WERI-Rb-1 (cell line): ENCODE measurements around the gene RELL1.
"Not testable (repeated sequence)": the region's sequence is repeated elsewhere in the genome, so short reads cannot be mapped to it uniquely, and the experiment has no call there.

Source experiments
- DNase-seq: peaks from one replicate; pipeline ENCODE4 v3.0.0-alpha.2; 2020
- H3K27ac ChIP-seq: fragments of 250-450 bp; sonication (Bioruptor Pico); 2 replicates; pipeline ENCODE4 v1.5.1; 2020; ENCODE audit warnings: mild to moderate bottlenecking, moderate library complexity
- H3K27me3 ChIP-seq: fragments of 250-450 bp; sonication (Bioruptor Pico); 2 replicates; pipeline ENCODE4 v1.5.1; 2021; ENCODE audit warnings: mild to moderate bottlenecking, low read depth, moderate library complexity; ENCODE audit not compliant: insufficient read depth, severe bottlenecking
- H3K36me3 ChIP-seq: fragments of 250-450 bp; sonication (Bioruptor Pico); 2 replicates; pipeline ENCODE4 v1.5.1; 2020; ENCODE audit warnings: mild to moderate bottlenecking, moderate library complexity
- H3K4me3 ChIP-seq: 2 replicates; pipeline ENCODE4 v1.5.1; 2011; ENCODE audit warnings: low read depth, mild to moderate bottlenecking, control low read depth, low read length
- H3K9me3 ChIP-seq: fragments of 250-450 bp; sonication (Bioruptor Pico); 2 replicates; pipeline ENCODE4 v1.5.1; 2021; ENCODE audit warnings: mild to moderate bottlenecking, moderate library complexity; ENCODE audit not compliant: severe bottlenecking
- TF ChIP-seq, protein P1 (sequence below): IDR thresholded peaks from 2 replicates; pipeline ENCODE4 v1.5.1; 2011; ENCODE audit warnings: low read depth, mild to moderate bottlenecking, control low read depth, inconsistent platforms, low read length

The RELL1 gene

GRCh38 chr4:37671072-37671471, 15.1 kb downstream of the RELL1 start:
- H3K9me3 ChIP-seq: no peaks in the 10 kb centered on the region
- TF ChIP-seq, protein P1, sequence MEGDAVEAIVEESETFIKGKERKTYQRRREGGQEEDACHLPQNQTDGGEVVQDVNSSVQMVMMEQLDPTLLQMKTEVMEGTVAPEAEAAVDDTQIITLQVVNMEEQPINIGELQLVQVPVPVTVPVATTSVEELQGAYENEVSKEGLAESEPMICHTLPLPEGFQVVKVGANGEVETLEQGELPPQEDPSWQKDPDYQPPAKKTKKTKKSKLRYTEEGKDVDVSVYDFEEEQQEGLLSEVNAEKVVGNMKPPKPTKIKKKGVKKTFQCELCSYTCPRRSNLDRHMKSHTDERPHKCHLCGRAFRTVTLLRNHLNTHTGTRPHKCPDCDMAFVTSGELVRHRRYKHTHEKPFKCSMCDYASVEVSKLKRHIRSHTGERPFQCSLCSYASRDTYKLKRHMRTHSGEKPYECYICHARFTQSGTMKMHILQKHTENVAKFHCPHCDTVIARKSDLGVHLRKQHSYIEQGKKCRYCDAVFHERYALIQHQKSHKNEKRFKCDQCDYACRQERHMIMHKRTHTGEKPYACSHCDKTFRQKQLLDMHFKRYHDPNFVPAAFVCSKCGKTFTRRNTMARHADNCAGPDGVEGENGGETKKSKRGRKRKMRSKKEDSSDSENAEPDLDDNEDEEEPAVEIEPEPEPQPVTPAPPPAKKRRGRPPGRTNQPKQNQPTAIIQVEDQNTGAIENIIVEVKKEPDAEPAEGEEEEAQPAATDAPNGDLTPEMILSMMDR: no peak
- no peak overlapping the region for H3K4me3 ChIP-seq
- no peaks in the 10 kb centered on the region for H3K36me3 ChIP-seq
- no peak overlapping the region for H3K27ac ChIP-seq
- DNase-seq: no peak
- no peaks in the 10 kb centered on the region for H3K27me3 ChIP-seq

DNA sequence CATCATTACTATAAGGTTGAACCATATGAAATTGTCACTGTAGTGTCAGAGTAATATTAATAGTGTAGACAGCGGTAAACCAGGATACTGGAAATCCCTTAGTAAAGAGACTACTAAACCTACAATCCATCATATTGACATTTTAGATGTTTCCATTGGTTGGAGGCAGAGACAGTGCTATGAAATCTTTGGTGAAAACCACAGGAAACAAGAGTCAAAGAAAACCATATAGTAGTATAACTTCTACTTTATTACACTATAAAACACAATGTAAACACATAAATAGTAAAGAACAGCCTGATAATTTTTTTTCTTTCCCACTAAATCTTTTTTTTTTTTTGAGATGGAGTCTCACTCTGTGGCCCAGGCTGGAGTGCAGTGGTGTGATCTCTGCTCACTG, 15.9 kb downstream of the RELL1 start:
- Histone ChIP-seq H3K4me3 (no peak overlapping the region), H3K36me3 (no peaks in the 10 kb centered on the region), H3K27me3 (no peaks in the 10 kb centered on the region), H3K9me3 (no peaks in the 10 kb centered on the region), H3K27ac (no peak overlapping the region)
- TF ChIP-seq, protein P1: no peak
- no peak for DNase-seq

GRCh38 chr4:37669124-37669523, 17.1 kb downstream of the RELL1 start:
- not testable (repeated sequence) for H3K27me3 ChIP-seq, H3K4me3 ChIP-seq, DNase-seq, H3K27ac ChIP-seq, H3K36me3 ChIP-seq, H3K9me3 ChIP-seq

DNA sequence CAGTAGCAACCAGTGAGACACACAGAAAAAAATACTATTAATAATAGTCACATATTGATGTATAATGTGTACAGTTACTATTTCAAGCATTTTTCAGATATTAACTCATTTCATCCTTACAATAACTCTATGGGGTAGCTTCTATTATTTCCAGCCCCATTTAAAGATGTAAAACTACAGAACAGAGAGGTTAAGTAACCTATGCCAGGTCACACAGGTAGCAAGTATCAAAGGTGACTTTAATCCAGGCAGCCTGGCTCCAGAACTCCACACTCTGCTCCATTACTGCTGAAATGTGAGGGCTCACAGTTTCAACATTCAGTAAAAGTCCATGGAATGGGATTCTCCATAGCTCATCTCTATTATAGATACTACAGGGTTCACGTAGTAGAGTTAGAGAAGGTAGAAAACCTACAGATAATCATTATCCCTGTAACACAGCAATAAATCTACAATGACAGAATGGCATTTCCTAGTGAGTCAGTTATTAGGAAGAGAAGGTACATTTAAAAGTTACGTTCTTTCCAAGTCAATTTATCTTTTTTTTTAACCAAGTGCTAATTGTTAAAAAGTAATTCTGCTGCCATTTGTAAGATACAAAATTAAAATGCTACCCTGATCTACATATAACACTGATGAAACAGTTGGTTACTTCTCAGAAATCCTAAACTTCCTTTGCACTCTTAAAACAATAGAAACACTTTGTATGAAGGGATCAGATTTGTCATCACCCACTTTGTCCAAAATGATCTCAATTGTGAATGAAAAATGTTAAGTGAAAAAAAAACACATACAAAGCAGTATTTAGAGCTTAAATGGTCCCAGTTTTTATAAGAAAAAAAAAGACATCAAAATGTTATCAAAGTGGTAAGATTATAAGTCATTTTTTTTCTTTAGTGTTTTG, 18.7 kb downstream of the RELL1 start:
- no peak for DNase-seq
- no peak overlapping the region for H3K27ac ChIP-seq
- H3K4me3 ChIP-seq: no peak overlapping the region
- H3K27me3 ChIP-seq: no peaks in the 10 kb centered on the region
- H3K9me3 ChIP-seq: no peaks in the 10 kb centered on the region
- TF ChIP-seq, protein P1: no peak
- H3K36me3 ChIP-seq: no peaks in the 10 kb centered on the region

DNA sequence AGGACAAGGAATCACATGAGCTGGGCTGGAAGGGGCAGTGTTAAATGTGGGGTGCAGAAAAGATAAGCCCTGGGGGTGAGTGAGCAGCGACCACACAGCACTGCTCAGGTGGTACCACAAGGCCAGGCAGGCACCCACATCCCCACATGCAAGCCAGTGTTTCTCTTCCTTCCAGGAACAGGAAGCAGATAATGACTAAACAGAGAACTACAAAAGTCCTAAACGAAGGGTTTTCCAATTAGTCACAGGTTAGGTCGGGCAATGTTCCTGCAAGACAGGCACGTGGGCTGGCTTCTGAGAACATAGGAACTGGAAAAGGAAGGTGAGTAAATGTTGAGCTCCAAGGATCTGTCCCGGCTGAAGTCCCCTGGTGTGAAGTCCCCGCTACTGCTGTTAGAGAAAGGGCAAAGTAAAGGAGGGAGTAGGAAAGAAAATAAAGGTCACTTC, 19.5 kb downstream of the RELL1 start:
- H3K4me3 ChIP-seq: no peak overlapping the region
- no peak for DNase-seq
- no peaks in the 10 kb centered on the region for H3K27me3 ChIP-seq
- no peaks in the 10 kb centered on the region for H3K36me3 ChIP-seq
- no peaks in the 10 kb centered on the region for H3K9me3 ChIP-seq
- TF ChIP-seq, protein P1: no peak
- no peak overlapping the region for H3K27ac ChIP-seq

- H3K9me3 ChIP-seq: no peaks in the 10 kb centered on the region
- no peak for DNase-seq
- no peak overlapping the region for H3K27ac ChIP-seq
- no peaks in the 10 kb centered on the region for H3K27me3 ChIP-seq
- no peaks in the 10 kb centered on the region for H3K36me3 ChIP-seq
- H3K4me3 ChIP-seq: no peak overlapping the region
- TF ChIP-seq, protein P1: no peak
Measured at GRCh38 chr4:37665333-37666320, 20.5 kb downstream of the RELL1 start.
